HepG2 (cell line): ENCODE results near the gene FCGR1A. TPM values are rescaled to one million over a fixed set of nuclear protein-coding genes. Genes with fewer than 3 reads are reported as not detected.
"Not testable (repeated sequence)": the region's sequence is repeated elsewhere in the genome, so short reads cannot be mapped to it uniquely, and the experiment has no call there.

ENCODE experiments used
- ATAC-seq: fragments of 200-7000 bp; cut with Tn5 transposase; 3 replicates; pipeline ENCODE4 v1.9.1; 2020; ENCODE audit warnings: mild to moderate bottlenecking, moderate library complexity
- BruUV-seq: library from RNA; stranded (reverse); fragments of 400-500 nt; replicated peaks from 2 replicates; lab custom pipeline; 2021; lab: Mats Ljungman, UMichigan
- CTCF ChIA-PET: fragments of 300-600 bp; formaldehyde crosslinking; extraction: SDS; loops from one replicate; lab custom pipeline; 2021; ENCODE audit warnings: low total read pairs, inconsistent platforms, low intra/inter-chr PET ratio; lab: Yijun Ruan, JAX
- POLR2A ChIA-PET: fragments of 350-600 bp; sonication (Branson Sonifier 250); formaldehyde crosslinking; loops from one replicate; lab custom pipeline; 2020; ENCODE audit warnings: antibody characterized with exemption, inconsistent platforms; lab: Yijun Ruan, JAX
- DNase-seq: peaks from one replicate; pipeline ENCODE4 v3.0.0-alpha.2; 2015; ENCODE audit warnings: low spot score
- FAIRE-seq: peaks from 3 replicates; lab custom pipeline; 2011; peaks lifted over from hg19 to GRCh38; lab: Jason Lieb, UNC
- H2AFZ ChIP-seq: one replicate; pipeline ENCODE4 v1.6.1; 2011; ENCODE audit warnings: low read length, inconsistent platforms
- H3K27ac ChIP-seq: fragments of 300-600 bp; 3 replicates; pipeline ENCODE4 v1.8.0; 2011; ENCODE audit warnings: mixed run types, mild to moderate bottlenecking, mixed read lengths, low read length, inconsistent platforms; ENCODE audit not compliant: insufficient read depth; ENCODE audit errors: extremely low read length
- H3K27me3 ChIP-seq, 2 experiments: fragments of 200-600 bp in 1 of 2; 2 replicates in 1 of 2; 3 replicates in 1 of 2; pipeline versions ENCODE4 v1.6.0 to v1.8.0; 2011; ENCODE audit warnings: low read length in 2 of 2, mild to moderate bottlenecking in 2 of 2, moderate library complexity in 2 of 2, inconsistent platforms in 1 of 2; ENCODE audit not compliant: insufficient read depth in 2 of 2, control insufficient read depth in 1 of 2
- H3K36me3 ChIP-seq, 2 experiments: fragments of 200-600 bp in 1 of 2; replicated peaks in 1 of 2; 2 replicates in 1 of 2; 3 replicates in 1 of 2; pipeline versions ENCODE4 v1.5.1 to v1.8.0; 2011; ENCODE audit warnings: low read length in 2 of 2, inconsistent platforms in 1 of 2; ENCODE audit not compliant: insufficient read depth in 2 of 2, control insufficient read depth in 1 of 2
- H3K4me1 ChIP-seq: 2 replicates; pipeline ENCODE4 v1.5.1; 2012; ENCODE audit warnings: low read length, inconsistent platforms; ENCODE audit not compliant: insufficient read depth
- H3K4me2 ChIP-seq: 2 replicates; pipeline ENCODE4 v1.6.0; 2011; ENCODE audit warnings: low read depth, low read length, inconsistent platforms
- H3K4me3 ChIP-seq, 3 experiments: fragments of 200-600 bp in 1 of 3; sonication (generic), shearing (Covaris generic) in 1 of 3; replicated peaks in 1 of 3; 2 replicates each; pipeline ENCODE4 v1.5.1; 2011 to 2016; ENCODE audit warnings: low read length in 3 of 3, inconsistent platforms in 2 of 3, low read depth in 2 of 3, mild to moderate bottlenecking in 2 of 3, control low read depth in 1 of 3, mixed read lengths in 1 of 3; ENCODE audit not compliant: insufficient read depth in 1 of 3
- H3K79me2 ChIP-seq: one replicate; pipeline ENCODE4 v1.6.1; 2011; ENCODE audit warnings: low read length, inconsistent platforms; ENCODE audit not compliant: insufficient read depth
- H3K9ac ChIP-seq: 2 replicates; pipeline ENCODE4 v1.6.0; 2011; ENCODE audit warnings: mild to moderate bottlenecking, low read depth, low read length, inconsistent platforms; ENCODE audit not compliant: insufficient read depth
- H3K9me3 ChIP-seq: 2 replicates; pipeline ENCODE4 v1.5.1; 2012; ENCODE audit warnings: mild to moderate bottlenecking, low read length
- H4K20me1 ChIP-seq: 2 replicates; pipeline ENCODE4 v1.6.0; 2011; ENCODE audit warnings: inconsistent platforms, mild to moderate bottlenecking, low read length, moderate library complexity; ENCODE audit not compliant: insufficient read depth
- WGBS: methylation state at CpG from one replicate; pipeline ENCODE4 v1.1.6; 2017; ENCODE audit warnings: low lambda C conversion rate; 5-methylcytosine and 5-hydroxymethylcytosine counted together
- in situ Hi-C: cut with HindIII; loops from 2 replicates; pipeline ENCODE4 v1.10.0; 2017; ENCODE audit warnings: low pct_unique_long_range_greater_than_20kb; ENCODE audit not compliant: extremely low pct_ligation_motif_present
- intact Hi-C: fragments of 100-400 bp; cut with micrococcal nuclease; formaldehyde crosslinking; loops from one replicate; pipeline ENCODE4 v1.10.0; 2022; ENCODE audit not compliant: unreplicated experiment
- polyA plus RNA-seq, 8 experiments: library from polyadenylated mRNA; depleted of rRNA in 3 of 8; stranded (reverse) in 7 of 8; unstranded in 1 of 8; fragments of >200 nt; fragmentation: Illumina TruSeq in 4 of 8; extraction: Trizol in 4 of 8; gene quantifications; 2 replicates each; pipeline versions ENCODE4 v1.2.1 to v1.2.3, GENCODE V29; 2011 to 2016; ENCODE audit warnings: low read depth in 4 of 8, missing spikeins in 1 of 8, mixed read lengths in 1 of 8; ENCODE audit not compliant: insufficient read depth in 1 of 8
- total RNA-seq, 5 experiments: library from RNA; depleted of rRNA; stranded (reverse); fragments of >200 nt; fragmentation: Illumina TruSeq; extraction: Trizol; gene quantifications; 2 replicates each; pipeline ENCODE4 v1.2.3, GENCODE V29; 2016; ENCODE audit warnings: low read depth in 1 of 5

The FCGR1A gene
- total and polyA plus RNA-seq, 2 of the 13 experiments (the other 11 are each of a cell fraction or from before 2014, with no cell fraction given), result not detected

- H3K9ac ChIP-seq, H3K79me2 ChIP-seq, H4K20me1 ChIP-seq, H3K36me3 ChIP-seq, H3K4me3 ChIP-seq, intact Hi-C loops, H3K9me3 ChIP-seq, H3K27ac ChIP-seq, POLR2A ChIA-PET, H3K27me3 ChIP-seq, H2AFZ ChIP-seq, BruUV-seq, in situ Hi-C loops, CTCF ChIA-PET, FAIRE-seq, H3K4me2 ChIP-seq, H3K4me1 ChIP-seq, DNase-seq, ATAC-seq: not testable (repeated sequence)
- 76% methylated on average over 21 of the region's 26 CpGs for WGBS
Measured at GRCh38 chr1:149740148-149740581, 42.3 kb upstream of the FCGR1A start.

DNA sequence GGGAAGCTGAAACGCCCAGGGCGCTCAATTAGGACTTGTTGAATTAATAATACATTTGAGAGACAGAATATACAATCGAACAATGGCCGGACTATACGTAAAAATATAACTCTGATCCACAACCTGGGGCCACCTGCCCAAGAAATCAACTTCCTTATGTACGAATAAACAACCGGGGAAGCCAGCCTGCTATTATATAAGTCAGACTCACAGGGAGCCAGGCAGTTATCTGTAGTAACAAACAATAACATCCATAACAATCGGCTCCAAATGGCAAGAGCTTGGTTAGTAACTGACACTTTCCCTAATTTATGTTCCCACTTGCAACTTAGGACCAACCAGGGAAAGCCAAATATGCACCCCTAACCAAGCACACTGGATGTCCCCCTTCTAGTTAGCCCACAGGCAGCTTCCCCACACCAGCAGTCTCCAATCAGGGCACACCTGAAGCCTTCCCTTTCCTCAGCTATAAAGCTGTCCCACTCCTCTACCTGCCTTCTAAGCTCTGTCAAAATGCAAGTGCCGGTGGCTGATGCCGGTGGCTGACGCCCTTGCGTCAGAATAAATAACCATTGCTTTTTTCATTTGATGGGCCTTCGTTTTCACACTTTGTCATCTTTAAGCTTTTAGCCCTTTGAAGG lies 41.8 kb upstream of the FCGR1A start:
- WGBS, result 77% methylated on average over 7 of the region's 13 CpGs
- H3K4me3 ChIP-seq, H3K4me1 ChIP-seq, H3K27me3 ChIP-seq, FAIRE-seq, H3K79me2 ChIP-seq, H3K27ac ChIP-seq, H3K4me2 ChIP-seq, H3K9ac ChIP-seq, intact Hi-C loops, H3K9me3 ChIP-seq, DNase-seq, H4K20me1 ChIP-seq, POLR2A ChIA-PET, ATAC-seq, CTCF ChIA-PET, BruUV-seq, H3K36me3 ChIP-seq, H2AFZ ChIP-seq, in situ Hi-C loops: not testable (repeated sequence)

DNA sequence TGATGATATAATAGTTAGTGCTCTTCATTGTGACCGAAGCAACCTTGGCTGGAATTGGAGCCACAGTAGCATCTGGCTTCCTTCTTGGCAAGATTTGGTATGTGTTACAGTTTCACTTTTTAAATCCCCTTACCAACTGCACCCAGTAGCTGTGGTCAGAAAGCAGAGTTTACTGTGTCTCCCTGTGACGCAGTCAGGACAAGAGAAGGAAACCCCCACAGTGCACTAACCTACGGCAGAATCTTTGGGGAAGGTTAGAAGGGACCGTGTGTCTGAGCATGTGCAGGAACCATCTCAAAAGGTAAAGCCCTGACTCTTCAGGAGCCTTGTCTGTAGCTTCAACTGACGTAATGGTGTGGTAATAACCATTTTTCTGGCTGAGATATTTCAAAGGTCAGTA lies 40.6 kb upstream of the FCGR1A start:
- H3K4me2 ChIP-seq, DNase-seq, H3K36me3 ChIP-seq, BruUV-seq, H3K79me2 ChIP-seq, H3K27ac ChIP-seq, in situ Hi-C loops, H2AFZ ChIP-seq, H4K20me1 ChIP-seq, POLR2A ChIA-PET, H3K4me1 ChIP-seq, intact Hi-C loops, H3K9me3 ChIP-seq, H3K9ac ChIP-seq, H3K4me3 ChIP-seq, FAIRE-seq, CTCF ChIA-PET, H3K27me3 ChIP-seq, ATAC-seq: not testable (repeated sequence)
- 50% methylated on average over 1 of the region's 5 CpGs for WGBS

- H4K20me1 ChIP-seq, CTCF ChIA-PET, H3K36me3 ChIP-seq, BruUV-seq, H3K27ac ChIP-seq, H2AFZ ChIP-seq, DNase-seq, H3K9ac ChIP-seq, FAIRE-seq, in situ Hi-C loops, intact Hi-C loops, H3K4me2 ChIP-seq, POLR2A ChIA-PET, H3K4me3 ChIP-seq, H3K4me1 ChIP-seq, H3K27me3 ChIP-seq, H3K79me2 ChIP-seq, H3K9me3 ChIP-seq: not testable (repeated sequence)
- peak; percentile 65 for ATAC-seq
- WGBS, result 62% methylated on average over 21 of the region's 41 CpGs
Measured at GRCh38 chr1:149746463-149747356, 35.8 kb upstream of the FCGR1A start.
